ENCODE results near the gene TMEM25. TPM values are rescaled to one million over a fixed set of nuclear protein-coding genes. Genes with fewer than 3 reads are reported as not detected.

TMEM25 gene
- total and polyA plus RNA-seq, 2 donors (not counting 3 experiments of a cell fraction or from before 2014, with no cell fraction given) = 18.9 to 34.6 TPM

GRCh38 chr11:118536726-118537125 lies 5.7 kb downstream of the TMEM25 start:
- CTCF ChIA-PET = no interaction called here

GRCh38 chr11:118537409-118537980 lies 6.5 kb downstream of the TMEM25 start:
- Histone ChIP-seq H3K9me1 (replicated peaks; ENCODE audit: control insufficient read depth, extremely low read depth, insufficient read depth, low read length) (no peaks in the 10 kb centered on the region), H3K4me3 (replicated peaks in 1 of 3; ENCODE audit: insufficient read depth in 1 of 3, low read depth in 1 of 3, low read length in 3 of 3) (no peak overlapping the region), H3K79me2 (ENCODE audit: control insufficient read depth, insufficient read depth, low read length) (no peaks in the 10 kb centered on the region), H3K36me3 (ENCODE audit: control insufficient read depth in 2 of 2, extremely low read depth in 1 of 2, insufficient read depth in 2 of 2, low read length in 2 of 2) (peaks cover 0 to 2% of the 10 kb centered on the region in 2 experiments), H3K9ac (replicated peaks; ENCODE audit: extremely low read depth, insufficient read depth, low read length) (no peak overlapping the region), H4K20me1 (replicated peaks; ENCODE audit: control insufficient read depth, extremely low read depth, insufficient read depth, low read length) (no peaks in the 10 kb centered on the region), H3K4me1 (ENCODE audit: control insufficient read depth, extremely low read depth, insufficient read depth, low read length) (no peaks in the 10 kb centered on the region), H2AFZ (ENCODE audit: low read depth, low read length) (no peak overlapping the region), H3K27me3 (ENCODE audit: control insufficient read depth in 2 of 2, insufficient read depth in 2 of 2, low read length in 2 of 2) (no peaks in the 10 kb centered on the region), H3K4me2 (ENCODE audit: insufficient read depth, low read length) (no peak overlapping the region), H3K27ac (ENCODE audit: insufficient read depth, low read depth, low read length) (no peak overlapping the region), H3K9me3 (replicated peaks; ENCODE audit: control insufficient read depth, insufficient read depth, low read length) (no peaks in the 10 kb centered on the region)
- intact Hi-C loops (cut with micrococcal nuclease) = no loop called here
- CTCF ChIA-PET = no interaction called here
- BruUV-seq (replicated peaks) = no TSS peak
- TF ChIP-seq MAX (IDR thresholded peaks at IDR 0.05; ENCODE audit: insufficient read depth, insufficient read length) = no peak
- no peak for TF ChIP-seq EZH2 (IDR thresholded peaks at IDR 0.05; ENCODE audit: borderline replicate concordance, low read depth, low read length, severe bottlenecking)
- TF ChIP-seq FOS (IDR thresholded peaks at IDR 0.05; ENCODE audit: borderline replicate concordance, insufficient read depth, low read length) = no peak
- TF ChIP-seq POLR2AphosphoS5 (IDR thresholded peaks at IDR 0.05; ENCODE audit: insufficient read depth, low read depth, low read length) = no peak
- TF ChIP-seq JUN (IDR thresholded peaks at IDR 0.05; ENCODE audit: borderline replicate concordance, insufficient read depth, insufficient read length, low read depth) = no peak
- no peak for TF ChIP-seq CTCF (IDR thresholded peaks at IDR 0.05; ENCODE audit: extremely low read depth in 1 of 2, insufficient read depth in 1 of 2, low read depth in 1 of 2, low read length in 2 of 2)
- no peak for TF ChIP-seq MYC (IDR thresholded peaks at IDR 0.05; ENCODE audit: low read depth, low read length)
- TF ChIP-seq GATA2 (IDR thresholded peaks at IDR 0.05; ENCODE audit: insufficient read depth, insufficient read length, low read depth, low read length) = no peak
- TF ChIP-seq POLR2A (IDR thresholded peaks at IDR 0.05; ENCODE audit: low read depth, low read length) = no peak
- dilution Hi-C loops (cut with MboI; ENCODE audit: extremely low pct_ligation_motif_present, low sequenced_read_pairs) = no loop called here
- POLR2A ChIA-PET = no interaction called here
- DNase-seq (ENCODE audit: low read depth, low spot score) = no peak
- no peak for FAIRE-seq

More at GRCh38 chr11:118536726-118537125, 5.7 kb downstream of the TMEM25 start:
- BruUV-seq (replicated peaks) = no TSS peak
- intact Hi-C loops (cut with micrococcal nuclease) (no loop called here), dilution Hi-C loops (cut with MboI; ENCODE audit: extremely low pct_ligation_motif_present, low sequenced_read_pairs) (no loop called here)
- Histone ChIP-seq H3K9ac (replicated peaks; ENCODE audit: extremely low read depth, insufficient read depth, low read length) (no peak overlapping the region), H3K9me1 (replicated peaks; ENCODE audit: control insufficient read depth, extremely low read depth, insufficient read depth, low read length) (no peaks in the 10 kb centered on the region), H3K4me1 (ENCODE audit: control insufficient read depth, extremely low read depth, insufficient read depth, low read length) (peaks cover under 1% of the 10 kb centered on the region), H3K9me3 (replicated peaks; ENCODE audit: control insufficient read depth, insufficient read depth, low read length) (no peaks in the 10 kb centered on the region), H2AFZ (ENCODE audit: low read depth, low read length) (no peak overlapping the region), H3K4me2 (ENCODE audit: insufficient read depth, low read length) (no peak overlapping the region), H3K27ac (ENCODE audit: insufficient read depth, low read depth, low read length) (no peak overlapping the region), H4K20me1 (replicated peaks; ENCODE audit: control insufficient read depth, extremely low read depth, insufficient read depth, low read length) (no peaks in the 10 kb centered on the region), H3K79me2 (ENCODE audit: control insufficient read depth, insufficient read depth, low read length) (no peaks in the 10 kb centered on the region), H3K4me3 (replicated peaks in 1 of 3; ENCODE audit: insufficient read depth in 1 of 3, low read depth in 1 of 3, low read length in 3 of 3) (no peak overlapping the region), H3K36me3 (ENCODE audit: control insufficient read depth in 2 of 2, extremely low read depth in 1 of 2, insufficient read depth in 2 of 2, low read length in 2 of 2) (peaks cover 0 to 2% of the 10 kb centered on the region in 2 experiments), H3K27me3 (ENCODE audit: control insufficient read depth in 2 of 2, insufficient read depth in 2 of 2, low read length in 2 of 2) (no peaks in the 10 kb centered on the region)
- no peak for FAIRE-seq
- TF ChIP-seq CTCF (IDR thresholded peaks at IDR 0.05; ENCODE audit: extremely low read depth in 1 of 2, insufficient read depth in 1 of 2, low read depth in 1 of 2, low read length in 2 of 2) = no peak
- no peak for TF ChIP-seq GATA2 (IDR thresholded peaks at IDR 0.05; ENCODE audit: insufficient read depth, insufficient read length, low read depth, low read length)
- POLR2A ChIA-PET = no interaction called here
- no peak for DNase-seq (ENCODE audit: low read depth, low spot score)

Measured in endothelial cell of umbilical vein (primary cell).